HG03045 (cell line): ENCODE data around the gene OR4E1.
"Not testable (repeated sequence)": the region's sequence is repeated elsewhere in the genome, so short reads cannot be mapped to it uniquely, and the experiment has no call there.

ENCODE experiments used
- ATAC-seq: cut with Tn5 transposase; IDR thresholded peaks from one replicate; pipeline ENCODE4 v1.9.1; 2021; ENCODE audit warnings: mild to moderate bottlenecking, moderate library complexity; ENCODE audit not compliant: unreplicated experiment

OR4E1 gene, protein sequence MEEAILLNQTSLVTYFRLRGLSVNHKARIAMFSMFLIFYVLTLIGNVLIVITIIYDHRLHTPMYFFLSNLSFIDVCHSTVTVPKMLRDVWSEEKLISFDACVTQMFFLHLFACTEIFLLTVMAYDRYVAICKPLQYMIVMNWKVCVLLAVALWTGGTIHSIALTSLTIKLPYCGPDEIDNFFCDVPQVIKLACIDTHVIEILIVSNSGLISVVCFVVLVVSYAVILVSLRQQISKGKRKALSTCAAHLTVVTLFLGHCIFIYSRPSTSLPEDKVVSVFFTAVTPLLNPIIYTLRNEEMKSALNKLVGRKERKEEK

DNA sequence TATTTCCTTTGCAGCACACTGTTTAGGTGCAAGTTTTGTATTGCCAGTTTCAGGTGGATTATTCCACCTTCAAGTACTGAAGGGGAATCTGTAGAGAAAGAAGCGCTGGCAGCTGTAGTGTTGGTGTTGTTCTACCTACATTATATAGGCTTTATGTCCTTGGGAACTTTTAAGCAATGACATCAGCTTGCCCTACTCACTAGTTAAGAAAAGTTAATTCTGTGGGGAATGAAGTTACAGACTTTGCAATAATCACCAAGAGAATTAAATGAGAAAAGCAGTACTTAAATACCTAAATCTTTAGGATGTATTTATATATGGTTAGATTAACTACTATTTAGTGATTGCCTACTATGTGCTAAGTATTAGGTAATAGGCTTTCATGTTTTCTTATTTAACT, at the start of gene OR4E1:
TSS of gene OR4E1 (minus strand) at position 101 of the 400 bp plus-strand sequence. CDS start 2,883 bp downstream, outside the sequence.
- no peak for ATAC-seq

- no peak for ATAC-seq
These were observed 47.9 kb upstream of the OR4E1 start for GRCh38 chr14:21721504-21721903.

GRCh38 chr14:21719841-21720240, 46.2 kb upstream of the OR4E1 start:
- ATAC-seq: no peak

GRCh38 chr14:21714318-21714929, 40.8 kb upstream of the OR4E1 start:
- ATAC-seq: no peak

- no peak for ATAC-seq
These were observed 38.4 kb upstream of the OR4E1 start for GRCh38 chr14:21712036-21712435.

DNA sequence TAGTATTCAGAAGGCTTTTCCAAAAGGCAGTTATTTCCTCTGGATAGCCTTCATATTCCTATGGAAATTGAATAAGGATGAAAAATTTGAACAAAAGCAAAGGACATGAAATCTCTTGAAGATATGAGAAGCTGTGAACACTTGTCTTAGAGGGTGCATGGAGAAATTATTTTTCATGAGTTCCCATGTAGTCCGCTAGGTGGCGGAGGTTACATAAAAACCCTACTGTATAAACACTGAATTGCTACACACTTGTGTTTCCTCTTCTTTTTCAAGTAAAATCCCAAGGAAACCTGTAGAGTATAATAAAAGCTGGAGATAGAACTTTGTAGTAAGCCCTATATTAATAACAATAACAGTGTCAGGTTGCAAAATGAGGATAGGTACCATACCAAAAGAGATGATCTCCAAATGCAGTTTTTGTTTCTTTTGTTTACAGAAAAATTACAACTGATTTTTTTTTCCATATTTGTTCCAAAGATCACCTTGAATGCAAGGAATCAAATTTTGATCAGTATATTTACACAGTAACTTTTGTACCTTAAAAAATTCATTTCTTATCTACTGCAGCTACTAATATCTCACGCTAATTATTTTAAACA, 37.8 kb upstream of the OR4E1 start:
- no peak for ATAC-seq

DNA sequence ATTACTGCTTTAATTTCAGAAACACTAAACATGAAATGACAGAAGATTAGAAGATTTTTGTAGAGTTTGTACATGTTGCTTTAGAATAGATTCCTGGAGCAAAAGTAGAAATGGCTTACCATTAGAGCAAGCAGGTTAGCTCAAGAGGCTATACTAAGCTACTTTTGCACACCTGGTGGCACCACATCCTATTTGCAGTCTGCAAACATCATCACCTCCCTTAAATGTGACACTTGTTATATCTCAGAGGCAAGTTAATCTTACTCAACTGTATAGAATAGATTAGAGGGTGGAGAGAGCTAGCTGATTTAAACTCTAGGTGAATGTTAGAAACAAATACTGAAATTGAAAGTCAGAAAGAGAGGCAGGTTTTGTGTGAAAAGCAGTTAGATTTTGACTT, 30.7 kb upstream of the OR4E1 start:
- no peak for ATAC-seq

GRCh38 chr14:21703357-21704326, 30.0 kb upstream of the OR4E1 start:
- ATAC-seq: no peak

- no peak for ATAC-seq
These were observed 28.7 kb upstream of the OR4E1 start for GRCh38 chr14:21702316-21702715.

DNA sequence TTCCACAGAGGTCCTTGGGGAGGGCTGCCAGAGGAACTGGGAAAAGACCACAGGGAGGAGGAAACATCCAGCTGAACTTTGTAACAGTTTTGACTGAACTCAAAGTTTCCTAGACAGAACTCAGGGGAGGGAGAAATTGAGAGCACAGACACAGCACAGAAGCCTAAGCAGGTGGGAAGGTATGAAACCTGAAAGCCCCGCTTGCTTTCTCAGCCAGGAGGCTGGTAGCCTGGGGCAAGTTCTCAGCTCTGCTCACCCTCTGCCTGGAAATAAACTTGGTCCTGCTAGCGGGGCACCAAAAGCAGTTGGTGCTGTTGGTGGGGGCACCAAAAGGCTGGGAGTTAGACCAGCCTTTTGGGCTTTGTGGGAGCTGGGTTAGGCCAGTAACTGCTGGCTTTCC, 25.9 kb upstream of the OR4E1 start:
- no peak for ATAC-seq

GRCh38 chr14:21698538-21698937, 24.9 kb upstream of the OR4E1 start:
- ATAC-seq: not testable (repeated sequence)

DNA sequence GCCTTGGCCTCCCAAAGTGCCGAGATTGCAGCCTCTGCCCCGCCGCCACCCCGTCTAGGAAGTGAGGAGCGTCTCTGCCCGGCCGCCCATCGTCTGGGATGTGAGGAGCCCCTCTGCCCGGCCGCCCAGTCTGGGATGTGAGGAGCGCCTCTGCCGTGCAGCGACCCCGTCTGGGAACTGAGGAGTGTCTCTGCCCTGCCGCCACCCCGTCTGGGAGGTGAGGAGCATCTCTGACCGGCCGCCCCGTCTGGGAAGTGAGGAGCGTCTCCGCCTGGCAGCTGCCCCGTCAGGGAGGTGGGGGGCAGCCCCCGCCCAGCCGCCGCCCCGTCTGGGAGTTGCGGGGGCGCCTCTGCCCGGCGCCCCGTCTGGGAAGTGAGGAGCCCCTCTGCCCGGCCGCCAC, 24.0 kb upstream of the OR4E1 start:
- ATAC-seq: not testable (repeated sequence)

- no peak for ATAC-seq
These were observed 20.8 kb upstream of the OR4E1 start for GRCh38 chr14:21694425-21694824.

GRCh38 chr14:21686468-21686867, 12.8 kb upstream of the OR4E1 start:
- no peak for ATAC-seq

DNA sequence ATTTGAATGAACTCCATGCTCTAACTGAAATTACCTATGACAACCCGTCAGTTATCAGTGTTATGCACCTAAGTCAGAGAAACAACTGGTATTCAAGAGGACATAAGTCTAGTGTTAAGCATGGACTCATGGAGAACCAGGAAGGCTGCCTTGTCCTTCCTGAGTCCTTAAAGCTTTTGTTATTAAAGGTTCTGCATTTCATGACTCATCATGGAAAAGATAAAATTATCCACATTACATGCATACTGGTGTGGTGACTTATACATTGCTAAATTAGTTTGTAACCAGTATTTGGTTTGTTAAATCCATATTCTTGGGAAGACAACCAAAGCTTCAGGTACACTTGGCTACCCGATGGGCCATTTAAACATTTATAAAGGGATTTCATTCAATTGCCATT, 6.5 kb upstream of the OR4E1 start:
- ATAC-seq: no peak

- no peak for ATAC-seq
These were observed 1.9 kb upstream of the OR4E1 start for GRCh38 chr14:21675566-21675965.

DNA sequence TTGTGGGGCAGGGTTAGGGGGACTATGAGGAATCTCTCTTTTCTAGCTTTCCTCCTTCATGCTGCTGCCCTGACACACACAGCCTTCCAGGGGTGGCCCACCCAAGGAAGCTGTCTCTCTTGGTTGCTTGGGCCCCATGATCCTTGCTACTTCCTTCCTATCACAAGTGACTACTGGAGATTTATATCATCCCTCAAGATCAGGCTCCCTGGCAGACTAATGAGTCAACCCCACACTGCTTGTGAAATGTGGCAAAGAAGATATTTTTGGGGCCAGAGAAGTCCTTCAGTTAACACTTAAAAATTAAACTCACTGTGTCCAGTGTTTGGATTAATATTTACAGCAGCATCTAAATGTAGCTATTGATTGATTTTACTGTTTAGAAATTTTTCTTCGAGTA, 1.5 kb downstream of the OR4E1 start:
- ATAC-seq: no peak

- ATAC-seq: no peak
These were observed 2.2 kb downstream of the OR4E1 start for GRCh38 chr14:21671371-21671770.

DNA sequence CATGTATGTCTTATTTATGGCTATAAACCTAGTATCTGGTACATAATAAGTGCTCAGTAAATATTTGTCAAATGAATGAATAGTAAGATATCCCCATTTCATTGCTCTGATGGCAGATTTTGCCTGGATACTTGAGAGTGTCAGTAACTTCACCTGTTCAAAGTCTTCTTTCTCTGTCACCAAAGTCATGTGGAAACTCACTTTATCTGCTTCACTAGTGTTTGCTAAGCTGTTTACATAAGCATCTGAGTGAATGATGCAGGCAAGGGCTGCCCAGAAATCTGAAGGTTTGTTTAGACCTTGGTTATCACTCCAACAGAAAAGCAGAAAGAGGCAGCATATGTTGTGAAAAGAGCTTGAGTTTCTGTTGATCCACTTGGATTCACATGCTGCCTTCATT, 4.3 kb downstream of the OR4E1 start:
- no peak for ATAC-seq

GRCh38 chr14:21668377-21668776, 5.2 kb downstream of the OR4E1 start:
- no peak for ATAC-seq

GRCh38 chr14:21656980-21657379, 16.6 kb downstream of the OR4E1 start:
- no peak for ATAC-seq
